Measurements from ENCODE around the gene ACAA1. TPM values are rescaled to one million over a fixed set of nuclear protein-coding genes. Genes with fewer than 3 reads are reported as not detected.

ACAA1 gene
- total RNA-seq, 2 donors from 2014 or later: 177 to 186 TPM

DNA sequence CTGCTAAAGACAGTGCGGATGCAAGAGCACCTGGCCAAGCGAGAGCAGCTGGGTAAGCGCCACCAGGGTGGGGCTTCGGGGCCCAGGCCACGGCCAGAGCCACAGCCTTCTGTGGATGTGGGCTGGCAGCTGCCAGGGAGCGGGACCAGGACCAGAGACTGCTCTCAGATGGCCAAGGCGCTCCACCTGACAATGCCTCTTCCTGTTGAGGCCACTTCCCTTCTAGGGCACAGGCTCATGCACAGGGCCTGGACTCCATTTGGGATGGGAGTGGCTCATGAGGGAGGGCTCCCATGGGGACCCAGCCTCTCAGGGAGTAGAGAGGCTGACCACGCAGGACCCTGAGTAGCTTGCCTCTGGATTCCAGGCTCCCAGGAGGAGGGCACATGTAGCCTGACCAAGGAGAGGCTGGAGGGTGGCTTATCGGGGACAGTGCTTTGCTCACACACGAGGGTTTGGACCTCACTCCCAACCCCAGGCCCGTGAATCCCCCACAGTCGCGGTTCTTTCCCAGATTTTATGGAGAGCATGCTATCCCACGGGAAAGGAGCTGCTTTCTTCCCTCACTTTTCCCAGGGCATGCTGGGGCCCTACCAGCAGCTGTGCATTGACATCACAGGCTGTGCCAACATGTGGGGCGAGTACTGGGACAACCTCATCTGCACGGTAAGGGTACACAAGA, 25.1 kb downstream of the ACAA1 start:
- DNase-seq: no peak
- intact Hi-C loops (cut with DNase I, micrococcal nuclease): no loop called here
- no peak for ATAC-seq

DNA sequence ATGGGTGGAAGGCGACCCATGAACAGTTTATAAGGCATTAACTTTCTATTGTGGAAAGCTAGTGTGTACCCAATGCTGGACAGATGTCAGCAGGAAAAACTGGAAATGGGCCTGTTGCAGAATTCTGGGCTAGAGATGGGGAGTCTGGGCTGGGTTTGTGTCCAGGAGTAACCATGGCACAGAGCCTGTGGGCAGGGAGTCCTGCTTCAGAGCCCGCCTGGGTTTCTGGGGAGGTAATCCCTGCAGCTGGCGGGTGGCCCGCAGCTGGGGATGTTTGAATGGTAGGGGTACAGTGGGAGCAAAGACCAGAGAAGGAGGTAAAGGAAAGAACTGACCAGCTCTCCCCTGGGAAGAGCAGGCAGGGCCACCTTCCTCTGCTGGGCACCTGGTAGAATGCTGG, 25.7 kb downstream of the ACAA1 start:
- ATAC-seq (no peak), DNase-seq (no peak)
- intact Hi-C loops (cut with DNase I, micrococcal nuclease): no loop called here

DNA sequence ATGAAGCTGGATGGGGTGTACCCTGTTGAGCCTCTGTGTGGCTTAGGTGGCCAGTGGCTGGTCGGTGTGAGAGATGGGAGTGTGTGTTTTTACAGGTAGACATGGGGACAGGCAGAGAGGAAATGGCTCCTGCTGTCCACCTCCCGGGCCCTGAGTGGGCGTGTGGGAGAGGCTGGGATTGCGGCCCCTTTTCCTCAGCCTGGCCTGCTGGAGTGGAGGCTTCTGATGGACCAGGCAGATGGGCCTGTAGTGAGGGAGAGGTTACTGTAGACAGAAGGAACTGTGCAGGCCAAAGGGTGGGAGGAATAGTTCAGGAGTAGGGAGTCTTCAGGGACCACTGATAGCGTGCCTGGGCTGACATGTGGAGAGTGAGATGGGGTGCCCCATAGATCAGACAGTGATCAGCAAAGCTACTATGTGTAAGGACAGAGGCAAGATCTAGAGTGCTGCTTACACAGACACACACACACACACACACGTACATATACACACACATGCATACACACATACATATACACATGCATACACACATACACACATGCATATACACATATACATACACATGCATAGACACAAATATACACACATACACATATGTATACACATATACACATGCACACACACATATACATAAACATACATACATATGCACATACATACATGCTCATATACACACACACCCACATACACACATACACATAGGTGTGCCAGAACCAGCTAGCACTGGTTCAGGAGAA, 26.4 kb downstream of the ACAA1 start:
- ATAC-seq: no peak

DNA sequence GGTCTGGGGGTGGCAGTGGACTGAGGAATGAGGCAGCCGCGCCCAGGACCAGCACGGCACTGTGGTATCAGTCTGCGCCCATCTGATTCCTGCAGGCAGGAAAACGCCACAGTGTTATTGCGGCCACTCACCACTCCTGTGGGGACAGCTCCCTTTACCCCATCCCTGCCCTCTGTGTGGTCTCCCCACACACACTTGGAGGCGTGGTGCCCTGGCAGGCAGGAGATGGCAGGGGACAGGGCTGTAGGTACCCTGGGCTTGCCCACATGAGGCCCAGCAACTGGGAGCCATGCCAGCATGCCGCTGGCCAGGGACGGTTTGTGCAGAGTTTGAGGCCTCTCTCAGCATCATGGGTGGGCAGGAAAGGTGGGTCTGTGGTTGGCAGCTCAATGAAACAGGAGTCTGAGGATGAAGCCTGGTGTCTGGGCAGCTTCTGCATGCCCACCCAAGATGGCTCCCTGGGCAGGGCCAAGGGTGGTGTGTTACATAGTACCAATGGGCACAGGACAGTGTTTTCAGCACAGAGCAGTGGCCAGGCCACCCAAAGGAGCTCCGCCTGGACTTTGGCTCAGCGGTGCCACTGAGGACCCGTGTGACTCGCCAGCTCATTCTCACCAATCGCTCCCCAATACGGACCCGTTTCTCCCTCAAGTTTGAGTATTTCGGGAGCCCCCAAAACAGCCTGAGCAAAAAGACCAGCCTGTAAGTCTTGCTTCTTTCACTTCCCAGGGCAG, 27.2 kb downstream of the ACAA1 start:
- DNase-seq (no peak), ATAC-seq (no peak)
- intact Hi-C loops (cut with DNase I, micrococcal nuclease): loop anchor here in 1 of 2 donors (10.0 kb wide), 1 partner anchor 65 kb away; no protein-coding TSS in a partner anchor

More for the DNA sequence above, 26.4 kb downstream of the ACAA1 start:
- intact Hi-C loops (cut with DNase I, micrococcal nuclease): no loop called here
- no peak for DNase-seq

DNA sequence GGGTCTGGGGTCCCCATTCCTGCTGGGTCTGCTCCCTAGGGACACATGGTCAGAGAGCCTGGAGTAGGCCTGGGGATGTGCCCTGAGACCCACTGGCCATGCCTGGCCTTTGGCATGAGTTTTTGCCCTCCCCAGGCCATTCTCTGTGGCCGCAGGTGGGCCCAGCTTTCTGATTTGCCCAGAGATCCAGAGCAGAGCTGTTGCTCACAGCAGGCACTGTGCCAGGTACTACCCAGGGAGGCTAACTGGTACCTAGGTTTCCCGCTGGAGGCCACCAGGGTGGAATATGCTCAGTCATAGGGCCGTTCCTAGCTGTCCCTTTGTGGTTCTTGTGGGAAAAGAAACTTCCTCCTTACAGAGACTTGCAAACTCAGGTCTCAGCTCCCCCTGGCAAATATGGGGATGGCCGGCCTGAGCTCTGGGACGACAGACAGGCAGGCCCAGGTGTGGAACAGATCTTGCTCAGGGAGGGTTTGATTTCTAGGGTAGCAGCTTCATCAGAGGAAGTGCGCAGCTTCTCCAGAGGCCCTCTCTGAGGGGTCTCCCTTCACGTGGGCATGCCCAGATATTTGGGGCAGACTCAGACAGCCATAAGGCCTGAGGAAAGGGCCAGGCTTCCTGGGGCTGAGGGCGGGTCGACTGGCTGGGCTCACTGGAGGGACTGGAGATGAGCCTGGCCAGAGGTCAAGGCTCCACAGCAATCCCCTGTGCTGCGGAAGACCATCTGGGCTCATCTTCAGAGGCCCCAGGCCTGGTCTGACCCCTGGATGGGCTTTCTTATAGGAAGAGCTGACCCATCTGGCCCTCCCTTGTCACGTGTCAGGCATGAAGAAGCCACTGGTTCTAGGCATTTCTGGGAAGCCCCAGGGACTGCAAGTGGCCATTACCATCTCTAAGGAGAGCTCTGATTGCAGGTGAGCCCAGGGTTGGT, 28.0 kb downstream of the ACAA1 start:
- DNase-seq (no peak), ATAC-seq (no peak)
- intact Hi-C loops (cut with DNase I, micrococcal nuclease): loop anchor here in 1 of 2 donors (10.0 kb wide), 1 partner anchor 64 kb away; no protein-coding TSS in a partner anchor

DNA sequence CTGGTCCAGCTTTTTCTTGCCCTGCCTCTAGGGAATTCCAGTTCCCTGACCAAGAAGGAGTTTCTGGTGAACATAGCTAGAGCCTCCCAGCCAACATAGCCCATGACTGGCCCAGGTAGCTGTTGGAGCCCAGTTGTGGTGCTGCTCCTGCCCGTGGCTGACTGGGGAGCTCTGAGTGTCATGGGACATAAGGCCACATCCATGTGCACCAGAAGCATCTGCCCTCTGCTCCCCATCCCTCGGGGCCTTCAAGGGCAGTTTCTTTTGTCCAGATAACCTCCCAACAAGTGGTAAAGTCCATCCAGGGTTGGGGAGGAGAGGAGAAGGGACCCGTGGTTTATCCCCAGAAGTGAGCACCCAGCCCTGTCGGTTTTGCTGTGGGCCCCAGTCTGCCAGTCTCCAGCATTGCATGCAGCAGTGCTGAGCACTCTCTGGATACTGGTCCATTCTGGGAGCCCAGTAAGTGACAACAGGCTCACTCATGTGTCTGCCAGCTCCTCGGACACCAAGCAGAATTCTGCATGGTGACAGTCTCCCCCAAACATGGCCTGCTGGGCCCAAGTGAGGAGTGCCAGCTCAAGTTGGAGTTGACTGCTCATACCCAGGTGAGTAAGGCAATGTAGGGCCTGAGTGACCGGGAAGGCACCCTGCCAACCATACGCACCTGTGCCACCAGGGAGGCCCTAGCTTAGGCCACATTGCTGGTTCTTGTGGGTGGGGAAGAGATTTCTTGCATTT, 28.8 kb downstream of the ACAA1 start:
- DNase-seq: no peak
- ATAC-seq: no peak
- intact Hi-C loops (cut with DNase I, micrococcal nuclease): loop anchor here in 1 of 2 donors (10.0 kb wide), 1 partner anchor 63 kb away; no protein-coding TSS in a partner anchor

DNA sequence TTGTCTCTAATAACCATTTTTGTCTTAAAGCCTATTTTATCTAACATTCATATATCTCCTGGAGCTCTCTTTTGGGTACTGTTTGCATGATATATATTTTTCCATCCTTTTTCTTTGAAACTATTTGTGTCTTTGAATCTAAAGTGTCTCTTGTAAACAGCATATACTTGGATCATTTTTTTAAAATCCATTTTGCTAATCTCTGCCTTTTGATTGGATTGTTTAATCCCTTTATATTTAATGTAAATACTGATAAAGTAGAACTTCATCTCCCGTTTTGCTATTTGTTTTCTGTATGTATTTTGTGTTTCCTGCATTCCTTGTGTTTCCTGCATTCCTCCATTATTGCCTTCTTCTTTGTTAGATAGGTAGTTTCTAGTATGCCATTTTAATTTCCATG, 31.4 kb downstream of the ACAA1 start:
- intact Hi-C loops (cut with DNase I, micrococcal nuclease): loop anchor here in 1 of 2 donors (10.0 kb wide), 1 partner anchor 61 kb away; no protein-coding TSS in a partner anchor
- ATAC-seq (no peak), DNase-seq (no peak)

DNA sequence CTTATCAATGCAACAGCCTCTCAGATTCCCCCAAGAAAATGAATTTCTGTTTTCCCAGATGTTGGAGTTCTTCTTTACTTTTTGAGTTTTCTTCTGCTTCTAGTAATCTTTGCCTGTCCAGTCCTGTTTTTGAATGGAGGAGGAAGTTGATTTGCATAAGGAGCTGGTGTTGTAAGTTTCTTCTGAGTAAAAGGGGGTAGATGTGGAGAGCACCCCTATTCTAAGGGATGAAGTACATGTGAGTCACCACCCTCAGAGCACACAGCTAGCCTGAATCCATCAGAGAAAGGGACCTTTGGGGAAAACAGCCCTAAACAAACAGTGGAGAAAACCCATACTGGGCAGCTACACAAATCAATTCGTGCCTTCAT, 34.5 kb downstream of the ACAA1 start:
- ATAC-seq: no peak

DNA sequence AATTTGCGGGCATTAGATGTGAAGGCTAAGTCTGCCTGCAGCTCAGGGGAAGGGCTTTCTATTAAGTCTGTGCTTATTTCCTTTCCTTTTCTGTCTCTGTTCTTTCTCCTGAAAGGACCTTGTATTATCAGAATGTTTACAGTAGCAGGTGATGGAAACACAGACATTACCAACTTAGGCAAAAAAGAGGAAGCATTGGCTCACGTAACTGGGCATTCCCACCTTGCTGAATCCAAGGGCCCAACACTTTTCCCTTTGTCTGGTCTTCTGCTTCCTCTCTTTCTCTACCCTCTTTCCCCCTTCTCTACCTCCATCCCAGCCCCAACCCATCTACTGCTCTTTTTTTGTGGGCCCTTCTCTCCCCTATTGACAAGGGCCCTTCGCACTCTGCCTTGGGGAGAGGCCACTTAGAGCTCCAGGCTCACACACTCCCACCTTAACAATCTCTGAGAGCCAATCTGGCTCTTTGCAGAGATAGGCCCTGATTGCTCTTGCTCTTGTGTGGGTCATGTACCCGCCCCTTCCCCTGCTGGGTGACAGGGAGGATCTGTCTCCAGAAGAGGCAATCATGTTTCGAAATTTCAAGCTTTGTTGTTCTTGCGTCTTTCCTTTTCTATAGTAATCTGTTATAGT, 35.0 kb downstream of the ACAA1 start:
- ATAC-seq (no peak), DNase-seq (no peak)
- intact Hi-C loops (cut with DNase I, micrococcal nuclease): loop anchor here in 1 of 2 donors (10.0 kb wide), 1 partner anchor 57 kb away; no protein-coding TSS in a partner anchor

More for the DNA sequence above, 34.5 kb downstream of the ACAA1 start:
- no peak for DNase-seq
- intact Hi-C loops (cut with DNase I, micrococcal nuclease): loop anchor here in 1 of 2 donors (10.0 kb wide), 1 partner anchor 58 kb away; no protein-coding TSS in a partner anchor

DNA sequence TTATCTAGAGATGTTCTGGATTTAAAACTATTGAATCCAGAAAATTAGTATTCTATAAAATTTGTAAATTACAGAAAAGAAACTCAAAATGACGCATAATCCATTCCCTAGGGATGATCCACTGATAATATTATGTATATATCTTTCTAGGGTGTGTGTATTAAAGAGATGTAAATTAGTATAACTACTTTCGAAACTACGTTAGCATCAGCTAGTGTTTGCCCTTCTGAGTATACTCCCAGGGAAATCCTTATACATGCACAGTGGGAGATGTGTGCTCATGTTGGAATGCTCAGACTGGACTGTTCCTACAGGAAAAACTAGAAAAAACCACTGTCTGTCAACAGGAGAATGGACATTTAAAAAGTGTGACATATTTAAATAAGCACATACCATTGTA, 36.4 kb downstream of the ACAA1 start:
- intact Hi-C loops (cut with DNase I, micrococcal nuclease): loop anchor here in 1 of 2 donors (10.0 kb wide), 1 partner anchor 56 kb away; no protein-coding TSS in a partner anchor
- no peak for ATAC-seq
- DNase-seq: no peak

DNA sequence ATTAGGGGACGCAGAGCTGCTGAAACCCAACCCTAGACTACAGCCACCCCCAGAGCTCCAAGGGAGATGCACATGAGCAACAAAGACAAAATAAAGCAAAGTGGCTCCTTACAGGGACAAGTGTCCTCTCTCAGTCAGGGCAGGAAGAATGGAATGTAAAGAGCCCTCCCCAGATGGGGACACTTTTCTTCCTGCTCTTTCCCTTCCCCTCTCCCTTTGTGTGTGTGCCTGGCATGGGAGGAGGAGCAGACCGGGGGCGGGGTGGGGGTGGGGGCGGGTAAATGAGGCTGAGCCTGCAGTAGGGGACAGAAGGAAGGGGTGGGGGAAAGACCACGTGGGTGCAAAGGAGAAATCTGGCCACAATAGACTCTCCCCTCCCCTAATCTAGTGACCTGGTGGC, 37.4 kb downstream of the ACAA1 start:
- ATAC-seq: no peak
- intact Hi-C loops (cut with DNase I, micrococcal nuclease): no loop called here
- no peak for DNase-seq

DNA sequence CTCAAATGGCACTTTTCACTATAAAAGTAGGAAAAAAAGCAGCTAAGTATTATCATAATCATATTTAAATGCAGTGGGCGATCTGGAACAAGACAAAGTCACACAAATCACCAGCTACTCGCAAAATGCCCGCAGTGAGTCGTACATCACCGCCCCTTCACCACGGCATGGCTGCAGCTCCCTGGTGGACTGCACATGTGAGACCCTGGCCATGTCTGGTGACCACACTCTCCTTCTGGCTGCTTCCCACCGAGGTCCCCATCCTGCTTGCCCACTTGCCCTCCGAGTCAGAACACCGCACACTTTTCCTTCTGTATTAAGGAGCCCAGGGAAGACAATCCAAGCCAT, 38.6 kb downstream of the ACAA1 start:
- DNase-seq (no peak), ATAC-seq (no peak)
- intact Hi-C loops (cut with DNase I, micrococcal nuclease): no loop called here

DNA sequence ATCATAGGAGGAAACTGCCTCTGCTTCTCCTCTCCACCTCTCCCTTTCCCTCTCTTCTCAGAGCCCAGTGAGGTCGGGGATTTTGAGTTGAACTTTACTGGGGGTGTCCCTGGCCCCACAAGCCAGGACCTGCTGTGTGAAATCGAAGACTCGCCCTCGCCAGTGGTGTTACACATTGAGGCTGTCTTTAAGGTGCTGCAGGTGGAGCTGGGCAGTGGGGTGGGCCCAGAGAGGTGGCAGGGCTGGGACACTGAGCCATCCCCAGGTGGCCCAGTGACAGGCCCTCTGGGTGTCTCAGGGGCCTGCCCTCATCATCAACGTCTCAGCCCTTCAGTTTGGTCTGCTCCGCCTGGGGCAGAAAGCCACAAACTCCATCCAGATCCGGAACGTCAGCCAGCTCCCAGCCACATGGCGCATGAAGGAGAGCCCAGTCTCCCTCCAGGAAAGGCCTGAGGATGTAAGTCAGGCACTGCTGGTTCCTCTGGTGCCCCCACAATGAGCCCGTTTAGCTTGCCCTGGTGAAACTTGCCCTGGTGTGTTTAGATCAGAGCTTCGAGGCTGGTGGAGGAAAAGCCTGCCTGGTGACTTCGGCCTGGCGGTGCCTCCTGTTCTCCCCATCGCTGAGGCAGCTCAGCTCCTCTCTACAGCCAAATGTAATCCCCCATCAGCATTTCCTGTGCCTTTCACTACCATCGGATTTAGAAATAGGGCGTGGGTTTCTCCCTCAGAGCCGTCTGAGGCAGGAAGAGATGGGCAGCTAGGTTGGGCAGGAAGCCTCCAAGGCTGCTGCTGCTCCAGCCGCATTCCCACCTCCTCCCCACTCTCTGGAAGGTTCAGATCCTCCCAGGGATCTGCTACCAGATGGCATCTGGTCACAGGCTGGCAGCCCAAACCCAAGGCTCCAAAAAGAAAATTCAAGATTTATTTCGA, 39.2 kb downstream of the ACAA1 start:
- ATAC-seq (no peak), DNase-seq (no peak)
- intact Hi-C loops (cut with DNase I, micrococcal nuclease): no loop called here

DNA sequence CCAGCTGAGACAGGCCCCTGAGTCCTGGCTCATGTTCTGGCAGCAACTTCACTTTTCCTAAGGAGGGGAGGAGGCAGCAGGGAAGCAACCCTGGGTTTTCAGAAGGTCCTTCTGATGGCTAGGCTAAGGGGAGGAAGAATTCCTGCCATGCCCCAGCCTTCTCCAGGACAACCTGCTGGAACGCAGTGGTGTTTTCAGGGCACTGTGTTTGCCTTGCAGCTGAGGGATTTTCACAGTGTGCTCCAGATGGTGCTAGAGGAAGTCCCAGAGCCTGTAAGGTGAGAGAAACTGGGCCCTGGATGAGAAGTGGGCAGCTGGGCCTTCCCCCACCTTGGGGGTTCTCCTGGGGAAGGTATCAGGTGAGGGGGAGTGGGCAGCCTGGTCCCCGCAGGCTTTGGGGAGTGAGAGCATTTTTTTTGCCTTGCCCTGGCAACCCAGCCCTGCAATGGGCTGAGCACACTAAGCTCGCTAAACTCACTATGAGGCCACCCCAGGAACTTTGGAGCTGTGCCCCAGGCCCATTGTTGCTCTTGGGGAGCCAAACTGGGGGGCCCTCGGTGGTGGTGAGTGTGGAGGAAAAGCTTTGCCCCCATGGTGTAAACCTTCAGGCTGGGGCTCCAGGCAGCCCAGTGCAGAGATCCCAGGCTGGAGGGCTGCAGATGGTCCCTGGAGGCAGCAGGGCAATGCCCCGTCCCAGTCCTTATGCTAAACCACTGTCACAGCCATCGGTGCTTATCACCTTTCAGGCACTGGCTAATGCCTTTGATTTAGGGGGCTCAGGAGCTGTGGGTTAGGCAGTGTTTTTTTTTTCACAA, 41.1 kb downstream of the ACAA1 start:
- ATAC-seq (no peak), DNase-seq (no peak)
- intact Hi-C loops (cut with DNase I, micrococcal nuclease): no loop called here

DNA sequence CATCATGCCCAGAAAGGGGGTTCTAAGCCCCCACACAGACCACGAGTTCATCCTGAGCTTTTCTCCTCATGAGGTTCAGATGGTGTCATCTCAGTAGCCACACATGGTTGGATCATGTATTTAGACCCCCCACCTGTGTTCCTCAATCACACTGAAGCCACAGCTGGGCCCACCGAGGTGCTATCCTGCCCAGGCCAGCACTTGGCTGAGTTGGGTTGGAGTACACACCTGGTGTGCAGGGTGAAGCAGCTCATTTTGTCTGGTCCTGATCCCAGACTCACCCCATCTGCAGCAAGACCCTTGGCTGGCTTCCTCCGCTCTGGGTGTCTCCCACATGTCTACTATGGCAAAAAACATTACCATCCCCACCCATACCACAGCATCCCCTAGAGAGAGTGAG, 41.9 kb downstream of the ACAA1 start:
- ATAC-seq (no peak), DNase-seq (no peak)
- intact Hi-C loops (cut with DNase I, micrococcal nuclease): no loop called here

DNA sequence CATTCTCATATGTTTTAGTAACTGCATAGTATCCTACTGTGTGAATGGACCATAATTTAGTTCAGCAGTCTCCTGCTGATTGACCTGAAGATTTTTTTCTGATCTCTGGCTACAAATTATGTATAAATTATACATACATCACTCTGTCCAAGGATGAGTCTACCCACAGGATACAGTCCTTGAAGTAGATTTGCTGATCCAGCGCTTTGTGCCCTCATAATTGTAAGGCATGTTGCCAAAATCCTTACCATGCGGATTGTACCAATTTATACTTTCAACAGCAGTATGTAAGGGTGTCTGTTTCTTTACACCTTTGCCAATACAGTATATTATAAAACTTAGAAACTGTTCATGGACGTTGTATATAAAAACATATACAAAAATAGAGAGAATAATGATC, 46.5 kb downstream of the ACAA1 start:
- intact Hi-C loops (cut with DNase I, micrococcal nuclease): no loop called here
- DNase-seq (no peak), ATAC-seq (no peak)
